HG03520 (cell line): ENCODE data around the gene CHAF1B.

Experiments
- ATAC-seq: cut with Tn5 transposase; IDR thresholded peaks from one replicate; pipeline ENCODE4 v1.9.1; 2021; ENCODE audit warnings: mild to moderate bottlenecking, moderate library complexity; ENCODE audit not compliant: unreplicated experiment

Gene CHAF1B

GRCh38 chr21:36425286-36425685 lies 40.1 kb downstream of the CHAF1B start:
- ATAC-seq, result no peak

- no peak for ATAC-seq
These were observed 42.3 kb downstream of the CHAF1B start for GRCh38 chr21:36427502-36427901.

GRCh38 chr21:36428761-36429432 lies 43.7 kb downstream of the CHAF1B start:
- ATAC-seq, result no peak

- ATAC-seq, result peak; percentile 87
These were observed 44.9 kb downstream of the CHAF1B start for GRCh38 chr21:36429947-36430546.

GRCh38 chr21:36430841-36431240 lies 45.6 kb downstream of the CHAF1B start:
- ATAC-seq, result no peak

- ATAC-seq, result no peak
These were observed 46.1 kb downstream of the CHAF1B start for GRCh38 chr21:36431252-36431651.

GRCh38 chr21:36433059-36433709 lies 48.0 kb downstream of the CHAF1B start:
- no peak for ATAC-seq

- no peak for ATAC-seq
These were observed 49.0 kb downstream of the CHAF1B start for GRCh38 chr21:36434144-36434543.

GRCh38 chr21:36436829-36437744 lies 51.9 kb downstream of the CHAF1B start:
- ATAC-seq, result no peak

GRCh38 chr21:36437745-36438128 lies 52.5 kb downstream of the CHAF1B start:
- ATAC-seq, result no peak

GRCh38 chr21:36441715-36442114 lies 56.5 kb downstream of the CHAF1B start:
- no peak for ATAC-seq

GRCh38 chr21:36446301-36446700 lies 61.1 kb downstream of the CHAF1B start:
- no peak for ATAC-seq

- no peak for ATAC-seq
These were observed 65.3 kb downstream of the CHAF1B start for GRCh38 chr21:36450511-36450910.

- ATAC-seq, result no peak
These were observed 66.3 kb downstream of the CHAF1B start for GRCh38 chr21:36451506-36451905.

GRCh38 chr21:36452281-36452825 lies 67.2 kb downstream of the CHAF1B start:
- no peak for ATAC-seq

GRCh38 chr21:36454093-36454531 lies 68.9 kb downstream of the CHAF1B start:
- ATAC-seq, result no peak

GRCh38 chr21:36454706-36455105 lies 69.5 kb downstream of the CHAF1B start:
- no peak for ATAC-seq

- ATAC-seq, result no peak
These were observed 71.7 kb downstream of the CHAF1B start for GRCh38 chr21:36456729-36457414.

GRCh38 chr21:36459098-36459497 lies 73.9 kb downstream of the CHAF1B start:
- no peak for ATAC-seq

- ATAC-seq, result no peak
These were observed 75.7 kb downstream of the CHAF1B start for GRCh38 chr21:36460866-36461265.
